Stimulated activated CD4-positive, alpha-beta T cell treated with anti-CD3 and anti-CD28 coated beads, TNF-alpha, amount 100 ng/mL, for 48 hours (primary cell): Measurements from ENCODE around the gene TUBB3.
A peak's percentile ranks its signal among the peaks of the same experiment; 100 is the strongest.
"Not testable (repeated sequence)": the region's sequence is repeated elsewhere in the genome, so short reads cannot be mapped to it uniquely, and the experiment has no call there.

Experiments
- DNase-seq, 3 donors: peaks; one replicate each; pipeline ENCODE4 v3.0.0-alpha.2; 2020; ENCODE audit warnings: low read depth in 3 of 3

The TUBB3 gene

GRCh38 chr16:89965447-89966225 lies 42.5 kb downstream of the TUBB3 start:
- no peak for DNase-seq

GRCh38 chr16:89966756-89967155 lies 43.6 kb downstream of the TUBB3 start:
- no peak for DNase-seq

GRCh38 chr16:89967436-89967835 lies 44.3 kb downstream of the TUBB3 start:
- DNase-seq = not testable (repeated sequence)

- DNase-seq = not testable (repeated sequence)
Measured at GRCh38 chr16:89968074-89968473, 44.9 kb downstream of the TUBB3 start.

- no peak for DNase-seq
Measured at GRCh38 chr16:89969741-89970410, 46.7 kb downstream of the TUBB3 start.

GRCh38 chr16:89971495-89972243 lies 48.5 kb downstream of the TUBB3 start:
- no peak for DNase-seq

- DNase-seq = peak; percentile 81 to 84 (median 82)
Measured at GRCh38 chr16:89972244-89973234, 49.4 kb downstream of the TUBB3 start.

- no peak for DNase-seq
Measured at GRCh38 chr16:89973235-89973634, 50.1 kb downstream of the TUBB3 start.

GRCh38 chr16:89973654-89974335 lies 50.7 kb downstream of the TUBB3 start:
- DNase-seq = no peak

- no peak for DNase-seq
Measured at GRCh38 chr16:89974870-89975269, 51.7 kb downstream of the TUBB3 start.

GRCh38 chr16:89981414-89981813 lies 58.3 kb downstream of the TUBB3 start:
- DNase-seq = peak in 1 of 3 donors; percentile 12

- no peak for DNase-seq
Measured at GRCh38 chr16:89982318-89982717, 59.2 kb downstream of the TUBB3 start.

- no peak for DNase-seq
Measured at GRCh38 chr16:89983536-89983935, 60.4 kb downstream of the TUBB3 start.

- DNase-seq = no peak
Measured at GRCh38 chr16:89984216-89984615, 61.1 kb downstream of the TUBB3 start.

GRCh38 chr16:89985219-89985618 lies 62.1 kb downstream of the TUBB3 start:
- no peak for DNase-seq
